ENCODE results near the gene MT2A. TPM values are rescaled to one million over a fixed set of nuclear protein-coding genes. Genes with fewer than 3 reads are reported as not detected.

The MT2A gene
- total and polyA plus RNA-seq, 2 donors (not counting 1 experiment from before 2014, with no cell fraction given): 3.1 to 14.4 TPM

- no peak overlapping the region for H3K27ac ChIP-seq (ENCODE audit: low read length in 2 of 2)
- WGBS (ENCODE audit: insufficient coverage): 76% methylated on average over 8 of the region's 14 CpGs
Observed at GRCh38 chr16:56607109-56607618, 1.2 kb upstream of the MT2A start.

More at GRCh38 chr16:56607109-56607618, 1.2 kb upstream of the MT2A start:
- no peak overlapping the region for H3K9ac ChIP-seq (ENCODE audit: low read length)
- H3K4me2 ChIP-seq (replicated peaks; ENCODE audit: low read depth, low read length, poor library complexity, severe bottlenecking): no peak overlapping the region
- TF ChIP-seq CTCF (IDR thresholded peaks at IDR 0.05) (no peak), EZH2 (IDR thresholded peaks at IDR 0.05; ENCODE audit: borderline replicate concordance, insufficient read depth, low read depth, low read length, poor library complexity, severe bottlenecking) (no peak)
- H3K4me1 ChIP-seq (ENCODE audit: control insufficient read depth in 2 of 2, insufficient read depth in 2 of 2, low read length in 2 of 2): peaks cover 21 to 41% of the 10 kb centered on the region in 2 donors
- intact Hi-C loops (cut with micrococcal nuclease): loop anchor here (10.0 kb wide), 1 partner anchor 308 kb away; no protein-coding TSS in a partner anchor
- Mint-ChIP-seq H3K4me3 (peak overlapping the region; percentile 97), H3K27ac (peak overlapping the region; percentile 47), H3K4me1 (peaks cover 37% of the 10 kb centered on the region), H3K27me3 (peaks cover 4% of the 10 kb centered on the region), H3K9me3 (ENCODE audit: insufficient read depth) (no peaks in the 10 kb centered on the region)
- no peaks in the 10 kb centered on the region for H3K36me3 ChIP-seq (replicated peaks in 1 of 2; ENCODE audit: control extremely low read depth in 1 of 2, control insufficient read depth in 1 of 2, extremely low read depth in 1 of 2, insufficient read depth in 2 of 2, low read length in 1 of 2)
- H3K9me3 ChIP-seq (ENCODE audit: control extremely low read depth in 1 of 3, control insufficient read depth in 2 of 3, insufficient read depth in 1 of 3, low read length in 2 of 3): no peaks in the 10 kb centered on the region
- H2AFZ ChIP-seq (ENCODE audit: insufficient read depth, low read depth, low read length, poor library complexity, severe bottlenecking): peak overlapping the region; percentile 77
- ChIA-PET CTCF (no interaction called here), POLR2A (no interaction called here)
- H3K4me3 ChIP-seq (ENCODE audit: control extremely low read depth in 1 of 5, extremely low read depth in 1 of 5, insufficient read depth in 1 of 5, low read depth in 2 of 5, low read length in 4 of 5): no peak overlapping the region
- no peaks in the 10 kb centered on the region for H3K79me2 ChIP-seq (ENCODE audit: control insufficient read depth, insufficient read depth, low read length)
- H3K27me3 ChIP-seq (replicated peaks in 1 of 4; ENCODE audit: control extremely low read depth in 1 of 4, control insufficient read depth in 3 of 4, insufficient read depth in 4 of 4, low read length in 3 of 4): no peaks in the 10 kb centered on the region
- ATAC-seq (ENCODE audit: low read depth): no peak
- H4K20me1 ChIP-seq (ENCODE audit: control insufficient read depth, insufficient read depth, low read length, poor library complexity, severe bottlenecking): no peaks in the 10 kb centered on the region
- DNase-seq: no peak
